K562 (cell line): ENCODE results near the gene CDC23.

Source experiments
- EP300 ChIP-seq: IDR thresholded peaks from 2 replicates; pipeline ENCODE4 v1.6.1; 2012; ENCODE audit warnings: low read length, improper control_type of control experiment
- EWSR1 ChIP-seq: fragments of 450-650 bp; IDR thresholded peaks from 2 replicates; pipeline ENCODE4 v1.6.1; 2018; ENCODE audit warnings: borderline replicate concordance, mild to moderate bottlenecking, low read depth, moderate library complexity; ENCODE audit not compliant: partially characterized antibody
- TF ChIP-seq, protein P1 (sequence below): fragments of 450-650 bp; IDR thresholded peaks from one replicate; pipeline ENCODE4 v1.6.1; 2018; ENCODE audit warnings: mild to moderate bottlenecking, moderate library complexity; ENCODE audit not compliant: partially characterized antibody
- TF ChIP-seq, protein P2 (sequence below): sonication (generic); formaldehyde crosslinking; IDR thresholded peaks from 2 replicates; pipeline ENCODE4 v1.8.1; 2023; ENCODE audit warnings: mild to moderate bottlenecking, missing genetic modification reagents

DNA sequence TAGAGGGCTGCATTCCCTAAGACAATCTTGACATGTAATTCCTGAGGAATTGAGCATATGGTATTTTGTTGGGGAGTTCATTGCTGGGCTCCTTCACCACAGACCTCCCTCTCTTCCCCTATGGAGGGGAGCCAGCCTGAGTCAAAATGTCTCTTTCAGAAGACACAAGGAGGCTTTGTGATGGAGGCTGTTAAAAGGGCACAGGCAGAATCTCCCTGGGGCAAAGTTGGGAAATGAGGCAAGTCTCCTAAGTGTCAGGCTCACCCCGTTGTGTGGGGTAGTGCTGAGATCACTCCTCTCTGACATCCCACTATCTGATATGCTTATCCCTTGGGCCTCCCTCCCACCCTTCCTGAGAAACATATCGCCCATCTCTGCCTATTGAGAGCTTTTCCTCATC, 30.7 kb upstream of the CDC23 start:
- no peak for TF ChIP-seq EP300
- TF ChIP-seq, protein P1, sequence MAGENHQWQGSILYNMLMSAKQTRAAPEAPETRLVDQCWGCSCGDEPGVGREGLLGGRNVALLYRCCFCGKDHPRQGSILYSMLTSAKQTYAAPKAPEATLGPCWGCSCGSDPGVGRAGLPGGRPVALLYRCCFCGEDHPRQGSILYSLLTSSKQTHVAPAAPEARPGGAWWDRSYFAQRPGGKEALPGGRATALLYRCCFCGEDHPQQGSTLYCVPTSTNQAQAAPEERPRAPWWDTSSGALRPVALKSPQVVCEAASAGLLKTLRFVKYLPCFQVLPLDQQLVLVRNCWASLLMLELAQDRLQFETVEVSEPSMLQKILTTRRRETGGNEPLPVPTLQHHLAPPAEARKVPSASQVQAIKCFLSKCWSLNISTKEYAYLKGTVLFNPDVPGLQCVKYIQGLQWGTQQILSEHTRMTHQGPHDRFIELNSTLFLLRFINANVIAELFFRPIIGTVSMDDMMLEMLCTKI, result no peak
- TF ChIP-seq EWSR1, result no peak
- TF ChIP-seq, protein P2, sequence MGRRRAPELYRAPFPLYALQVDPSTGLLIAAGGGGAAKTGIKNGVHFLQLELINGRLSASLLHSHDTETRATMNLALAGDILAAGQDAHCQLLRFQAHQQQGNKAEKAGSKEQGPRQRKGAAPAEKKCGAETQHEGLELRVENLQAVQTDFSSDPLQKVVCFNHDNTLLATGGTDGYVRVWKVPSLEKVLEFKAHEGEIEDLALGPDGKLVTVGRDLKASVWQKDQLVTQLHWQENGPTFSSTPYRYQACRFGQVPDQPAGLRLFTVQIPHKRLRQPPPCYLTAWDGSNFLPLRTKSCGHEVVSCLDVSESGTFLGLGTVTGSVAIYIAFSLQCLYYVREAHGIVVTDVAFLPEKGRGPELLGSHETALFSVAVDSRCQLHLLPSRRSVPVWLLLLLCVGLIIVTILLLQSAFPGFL (CRISPR knock-in tag), result no peak
